K562 (cell line): ENCODE data around the gene PTCH2. TPM values are rescaled to one million over a fixed set of nuclear protein-coding genes. Genes with fewer than 3 reads are reported as not detected.
A peak's percentile ranks its signal among the peaks of the same experiment; 100 is the strongest.

Source experiments
- ARID1B ChIP-seq: fragments of 450-650 bp; IDR thresholded peaks from 2 replicates; pipeline ENCODE4 v1.6.1; 2016; ENCODE audit warnings: antibody characterized with exemption, mild to moderate bottlenecking, inconsistent platforms
- CBFA2T3 ChIP-seq: fragments of 450-650 bp; IDR thresholded peaks from 2 replicates; pipeline ENCODE4 v1.6.1; 2017
- CBX8 ChIP-seq: fragments of 200-600 bp; sonication (generic); IDR thresholded peaks from 2 replicates; pipeline ENCODE4 v1.6.1; 2012; ENCODE audit warnings: borderline replicate concordance, mixed run types, low read depth, mild to moderate bottlenecking, moderate library complexity, mixed read lengths, low read length, control low read depth, inconsistent platforms; ENCODE audit not compliant: poor library complexity, severe bottlenecking; ENCODE audit errors: extremely low read depth
- HIVEP1 ChIP-seq: fragments of 250-450 bp; sonication (Bioruptor Pico); IDR thresholded peaks from 2 replicates; pipeline ENCODE4 v1.4.0; 2020; ENCODE audit warnings: mild to moderate bottlenecking
- MCM2 ChIP-seq: fragments of 450-650 bp; IDR thresholded peaks from 2 replicates; pipeline ENCODE4 v1.6.1; 2017; ENCODE audit warnings: low read depth, mild to moderate bottlenecking
- MIER1 ChIP-seq: fragments of 450-650 bp; IDR thresholded peaks from 2 replicates; pipeline ENCODE4 v1.6.1; 2016; ENCODE audit warnings: antibody characterized with exemption, mild to moderate bottlenecking, low read depth
- NCOR1 ChIP-seq: fragments of 450-650 bp; IDR thresholded peaks from 2 replicates; pipeline ENCODE4 v1.6.1; 2016; ENCODE audit warnings: mild to moderate bottlenecking, moderate library complexity
- PHB2 ChIP-seq: fragments of 450-650 bp; IDR thresholded peaks from 2 replicates; pipeline ENCODE4 v1.6.1; 2017; ENCODE audit warnings: low read depth
- SIX5 ChIP-seq, 2 experiments: IDR thresholded peaks; 2 replicates each; pipeline ENCODE4 v1.6.1; 2011; ENCODE audit warnings: low read length in 2 of 2, borderline replicate concordance in 1 of 2, low read depth in 1 of 2, mild to moderate bottlenecking in 1 of 2, moderate library complexity in 1 of 2; ENCODE audit not compliant: insufficient read depth in 1 of 2
- SMARCE1 ChIP-seq: fragments of 450-650 bp; IDR thresholded peaks from 2 replicates; pipeline ENCODE4 v1.7.1; 2016; ENCODE audit warnings: mild to moderate bottlenecking
- VEZF1 ChIP-seq: fragments of 200-800 bp; sonication (Bioruptor generic); IDR thresholded peaks from 2 replicates; pipeline ENCODE4 v1.6.1; 2017; ENCODE audit warnings: missing genetic modification characterization, missing compliant biosample characterization
- ZBTB1 ChIP-seq: sonication (generic); formaldehyde crosslinking; IDR thresholded peaks from 2 replicates; pipeline ENCODE4 v1.8.1; 2023; ENCODE audit warnings: missing genetic modification reagents, low read depth, mild to moderate bottlenecking, borderline replicate concordance
- ZBTB40 ChIP-seq, 2 experiments: fragments of 450-650 bp in 1 of 2; sonication (generic) in 1 of 2; formaldehyde crosslinking in 1 of 2; IDR thresholded peaks; 2 replicates each; pipeline versions ENCODE4 v1.7.1 to v1.9.0; 2016 to 2022; ENCODE audit warnings: inconsistent platforms in 1 of 2, mild to moderate bottlenecking in 1 of 2, missing genetic modification reagents in 1 of 2
- ZNF24 ChIP-seq: fragments of 450-650 bp; IDR thresholded peaks from 2 replicates; pipeline ENCODE4 v1.6.1; 2016
- ZNF778 ChIP-seq: fragments of 450-650 bp; formaldehyde crosslinking; IDR thresholded peaks from 2 replicates; pipeline ENCODE4 v1.4.0; 2020; ENCODE audit warnings: mild to moderate bottlenecking, moderate library complexity
- ZNF830 ChIP-seq: fragments of 250-450 bp; sonication (Bioruptor Pico); IDR thresholded peaks from 2 replicates; pipeline ENCODE4 v1.5.0; 2021; ENCODE audit warnings: mild to moderate bottlenecking
- polyA plus RNA-seq, 8 experiments: library from polyadenylated mRNA; depleted of rRNA in 4 of 8; stranded (reverse) in 5 of 8; unstranded in 3 of 8; fragments of >200 nt; fragmentation: Nextera tagmentation in 2 of 8; fragmentation: Illumina TruSeq in 1 of 8; extraction: Ambion mirVana in 2 of 8; extraction: Trizol in 1 of 8; gene quantifications; 2 replicates each; pipeline versions ENCODE4 v1.2.1 to v1.2.3, GENCODE V29; 2011 to 2014; ENCODE audit warnings: inconsistent platforms in 1 of 8, missing spikeins in 1 of 8
- total RNA-seq, 7 experiments: library from RNA; depleted of rRNA in 6 of 7; stranded (reverse); fragments of >200 nt in 6 of 7; fragmentation: Illumina TruSeq in 2 of 7; extraction: Trizol in 2 of 7; gene quantifications; 2 replicates each; pipeline versions ENCODE4 v1.2.1 to v1.2.3, GENCODE V29; 2011 to 2021; ENCODE audit warnings: low replicate concordance in 1 of 7

PTCH2 gene
- total and polyA plus RNA-seq, 9 of the 15 experiments (the other 6 are each of a cell fraction or from before 2014, with no cell fraction given) = 0.15 to 27.3 (median 0.48) TPM; not detected in 1

GRCh38 chr1:44801491-44802305, 41.4 kb downstream of the PTCH2 start (continued):
- TF ChIP-seq CBX8 (no peak), NCOR1 (peak; percentile 59), VEZF1 (0 out of 2 replicates have a peak, but pooled peaks have one; percentile 20), ZNF778 (CRISPR knock-in tag) (no peak), HIVEP1 (no peak), CBFA2T3 (peak; percentile 82), SIX5 (IDR thresholded peaks at IDR 0.05; ENCODE audit: borderline replicate concordance in 1 of 2, insufficient read depth in 1 of 2, low read depth in 1 of 2, low read length in 2 of 2) (no peak), ZBTB1 (CRISPR knock-in tag) (no peak), ARID1B (peak; percentile 84), MIER1 (no peak), ZBTB40 (IDR thresholded peaks at IDR 0.05) (no peak), ZBTB40 (CRISPR knock-in tag; IDR thresholded peaks at IDR 0.05) (no peak), ZNF830 (CRISPR knock-in tag) (no peak), SMARCE1 (0 out of 2 replicates have a peak, but pooled peaks have one; percentile 53), ZNF24 (no peak), MCM2 (no peak), PHB2 (no peak)
